Stimulated activated CD4-positive, alpha-beta T cell treated with anti-CD3 and anti-CD28 coated beads, TNF-alpha, amount 100 ng/mL, for 4 hours (primary cell): ENCODE results near the gene PDE10A.

ENCODE experiments used
- DNase-seq, 3 experiments: peaks; one replicate each; pipeline ENCODE4 v3.0.0-alpha.2; 2020; ENCODE audit warnings: low read depth in 3 of 3

The PDE10A gene

GRCh38 chr6:165655191-165655590 is 7.8 kb downstream of the PDE10A start:
- DNase-seq: no peak

GRCh38 chr6:165654144-165654543 is 8.9 kb downstream of the PDE10A start:
- DNase-seq: no peak

DNA sequence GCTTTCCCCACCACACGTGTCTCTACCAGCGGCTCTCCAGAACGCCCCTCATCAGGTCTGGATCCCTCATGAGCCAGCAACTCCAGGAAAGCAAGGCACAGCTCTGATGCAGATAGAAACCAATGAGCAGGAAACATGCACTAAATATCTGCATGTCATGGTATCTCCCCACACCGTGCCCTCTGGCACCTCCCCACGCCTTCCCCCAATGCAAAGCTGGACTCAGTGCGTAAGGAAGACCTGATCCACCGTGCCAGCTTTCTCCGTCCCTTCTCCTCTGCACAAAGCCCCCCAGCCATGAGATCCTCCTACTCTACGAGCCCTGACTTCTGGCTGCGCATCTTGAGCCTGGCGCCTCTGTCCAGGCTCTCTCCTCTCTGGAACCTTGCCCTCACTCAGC is 9.4 kb downstream of the PDE10A start:
- DNase-seq: no peak

GRCh38 chr6:165653196-165653595 is 9.8 kb downstream of the PDE10A start:
- DNase-seq: no peak

DNA sequence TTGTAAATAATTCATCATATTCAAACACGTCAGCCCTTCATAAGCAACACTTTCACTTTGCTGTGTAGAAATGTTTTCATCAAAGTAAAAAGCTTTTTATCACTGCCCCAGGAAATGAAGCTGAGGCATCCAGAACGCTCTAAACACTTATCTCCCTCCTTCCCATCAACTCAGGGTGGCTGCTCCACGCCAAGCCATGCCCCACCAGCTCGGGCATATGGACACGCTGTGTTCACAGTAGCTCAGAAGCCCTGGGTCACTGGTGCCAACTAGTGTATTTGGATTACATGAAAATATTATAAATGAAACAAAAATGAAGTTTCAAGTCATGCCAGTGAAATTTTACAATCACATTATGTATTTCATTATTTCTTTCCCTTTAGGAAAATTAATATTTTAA is 10.3 kb downstream of the PDE10A start:
- DNase-seq: no peak

DNA sequence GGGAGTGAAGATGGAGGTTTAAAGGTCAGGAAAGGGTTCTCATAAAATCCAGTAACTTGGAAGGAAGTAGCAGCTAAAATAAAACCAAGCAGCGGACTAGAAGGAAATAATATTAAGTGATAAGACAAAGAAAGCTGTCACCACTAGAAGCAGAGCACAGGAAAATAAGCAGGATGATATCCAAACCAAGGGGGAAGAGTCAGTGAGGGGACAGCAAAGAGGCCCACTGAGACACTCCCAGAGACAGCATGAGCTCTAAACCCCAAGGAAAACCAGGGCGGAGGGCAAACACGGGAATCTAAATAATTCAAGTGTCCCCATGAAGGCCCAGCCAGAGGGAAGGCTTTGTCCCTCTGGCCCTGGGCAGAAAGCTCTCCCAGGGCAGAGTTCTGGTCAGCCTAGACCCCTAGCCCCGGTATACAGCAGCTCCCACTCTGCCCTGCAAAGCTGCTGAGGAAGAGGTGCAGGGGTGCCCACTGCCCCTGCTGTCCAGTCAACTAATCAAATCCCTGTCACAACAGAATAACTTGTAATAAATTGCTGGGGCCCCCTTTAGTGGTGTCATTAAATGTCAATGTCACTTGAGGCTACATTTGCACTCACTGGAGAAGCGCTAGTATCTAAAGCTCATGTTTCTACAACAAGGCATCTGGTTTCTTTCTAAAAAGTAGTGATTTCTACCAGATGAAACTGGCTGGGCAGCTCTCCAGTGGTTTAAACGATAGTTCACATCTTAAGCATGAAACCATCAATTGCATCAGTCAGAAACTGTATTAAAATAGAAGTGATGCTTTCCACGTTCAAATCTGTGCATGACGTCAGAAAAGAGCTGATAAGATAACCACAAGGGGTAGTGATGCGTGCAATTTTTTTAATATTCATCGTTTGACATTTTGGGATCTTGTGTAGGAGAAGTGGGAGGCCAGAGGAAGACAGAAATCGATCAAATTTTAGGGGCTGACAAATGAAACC is 13.6 kb downstream of the PDE10A start:
- DNase-seq: no peak

DNA sequence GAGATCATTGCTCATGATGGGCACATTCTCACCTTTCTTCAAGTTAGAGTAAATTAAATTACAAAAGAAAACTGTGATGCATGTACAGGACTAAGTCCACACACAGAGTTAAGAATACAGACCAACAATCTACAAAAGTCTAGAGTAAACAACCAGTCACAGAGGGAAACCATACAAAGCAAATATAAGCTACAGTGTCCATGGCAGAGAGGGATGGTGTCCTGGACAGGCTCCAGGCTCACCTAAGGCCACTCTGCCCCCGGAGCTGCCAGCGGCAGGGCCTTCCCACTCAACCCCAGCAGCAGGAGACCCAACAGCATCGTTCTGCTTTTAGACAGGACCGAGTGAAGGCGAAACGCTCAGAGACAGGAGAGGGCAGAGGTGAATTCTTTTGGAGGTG is 16.0 kb downstream of the PDE10A start:
- no peak for DNase-seq

GRCh38 chr6:165645919-165646318 is 17.1 kb downstream of the PDE10A start:
- no peak for DNase-seq

- DNase-seq: no peak
Observed at GRCh38 chr6:165644586-165645266, 18.3 kb downstream of the PDE10A start.

DNA sequence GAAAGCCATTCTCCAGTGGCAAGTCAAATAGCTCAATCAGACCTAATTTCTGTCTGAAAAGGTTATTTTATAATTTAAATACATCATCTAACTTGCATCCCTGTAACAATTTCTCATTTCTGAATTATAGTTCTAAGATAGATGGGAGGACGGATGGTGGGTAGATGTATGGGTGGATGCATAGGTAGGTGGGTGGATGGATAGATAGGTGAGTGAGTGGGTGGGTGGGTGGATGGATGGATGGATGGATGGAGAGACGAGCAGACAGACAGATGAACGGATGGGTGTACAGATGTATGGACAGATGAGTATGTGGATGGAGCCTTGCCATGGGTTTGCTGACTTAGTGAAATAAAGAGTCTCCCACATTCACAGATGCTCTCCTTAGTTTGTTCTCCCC is 20.0 kb downstream of the PDE10A start:
- DNase-seq: no peak

GRCh38 chr6:165641672-165642156 is 21.3 kb downstream of the PDE10A start:
- DNase-seq: no peak

- no peak for DNase-seq
Observed at GRCh38 chr6:165640806-165641205, 22.2 kb downstream of the PDE10A start.

DNA sequence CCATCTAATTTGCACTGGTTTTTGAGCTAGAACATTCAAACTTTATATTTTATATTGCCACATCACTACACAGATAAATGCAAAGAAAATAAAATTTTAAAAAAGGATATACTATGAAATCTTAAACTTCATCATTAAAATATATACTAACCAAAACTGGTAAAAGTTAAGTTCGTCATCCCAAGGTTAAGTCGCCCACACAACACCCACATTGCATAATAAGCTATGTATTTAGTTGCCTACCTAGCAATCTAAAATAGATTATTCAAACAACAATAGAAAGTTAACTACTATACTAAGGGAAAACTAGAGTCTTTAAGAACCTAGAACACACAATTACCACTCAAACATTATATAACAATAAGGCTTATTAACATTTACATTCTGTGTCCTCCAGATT is 24.5 kb downstream of the PDE10A start:
- DNase-seq: no peak

- DNase-seq: no peak
Observed at GRCh38 chr6:165637586-165637985, 25.5 kb downstream of the PDE10A start.

- DNase-seq: no peak
Observed at GRCh38 chr6:165636402-165637048, 26.5 kb downstream of the PDE10A start.

GRCh38 chr6:165635965-165636364 is 27.1 kb downstream of the PDE10A start:
- no peak for DNase-seq

DNA sequence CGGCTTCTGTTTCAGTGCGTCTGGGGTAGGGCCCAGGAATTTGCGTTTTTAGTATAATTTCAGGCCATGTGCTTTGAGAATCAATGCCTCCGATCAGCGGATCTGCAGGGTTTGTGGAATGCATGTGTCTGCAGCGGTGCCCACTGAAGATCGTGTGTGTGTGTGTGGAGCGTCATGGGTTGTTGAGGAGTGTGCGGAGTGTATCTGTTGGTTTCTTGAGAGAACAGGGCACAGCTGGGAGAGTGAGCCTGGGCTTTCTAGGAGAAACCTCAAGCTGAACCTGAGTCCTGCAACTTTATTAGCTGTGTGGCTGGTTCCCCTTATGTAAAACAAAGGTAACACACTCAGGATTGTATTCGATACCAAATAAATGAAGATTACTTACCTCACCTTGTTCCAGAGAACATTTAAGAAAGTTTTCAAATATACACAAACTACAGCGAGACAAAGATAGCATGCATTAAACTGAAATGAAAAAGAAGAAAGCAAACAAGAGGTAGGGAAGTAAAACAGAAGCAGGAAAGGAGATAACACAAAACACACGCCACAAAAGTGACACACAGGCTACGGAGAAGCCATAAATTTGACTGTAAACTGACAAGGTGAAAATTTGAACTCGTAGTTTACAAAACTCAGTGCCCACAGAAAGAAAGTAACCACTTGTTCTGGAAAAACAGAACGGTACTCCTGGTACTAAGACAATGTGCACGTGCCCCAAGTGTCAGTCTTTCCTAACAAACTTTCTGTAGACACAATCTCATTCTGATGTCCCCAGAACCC is 28.8 kb downstream of the PDE10A start:
- DNase-seq: no peak

GRCh38 chr6:165632194-165632593 is 30.8 kb downstream of the PDE10A start:
- DNase-seq: no peak

DNA sequence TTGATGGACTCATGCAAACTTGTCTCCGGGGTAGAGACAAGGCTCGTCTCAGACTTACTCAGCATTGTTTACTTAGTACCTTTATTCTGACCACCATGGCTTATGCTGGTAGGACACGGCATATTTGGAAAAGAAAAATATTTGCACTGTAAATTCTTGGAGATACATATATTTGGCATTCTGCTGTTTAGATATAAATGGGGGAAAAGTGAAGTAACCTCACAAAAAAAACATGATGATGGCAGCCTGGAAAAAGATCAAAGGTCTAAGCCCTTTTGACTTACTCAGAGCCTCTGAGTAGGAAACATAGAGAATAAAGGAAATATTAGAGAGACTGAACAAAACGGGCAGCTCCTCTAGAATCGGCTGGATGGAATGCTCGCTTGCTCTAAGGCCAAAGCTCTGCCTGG is 32.5 kb downstream of the PDE10A start:
- no peak for DNase-seq

DNA sequence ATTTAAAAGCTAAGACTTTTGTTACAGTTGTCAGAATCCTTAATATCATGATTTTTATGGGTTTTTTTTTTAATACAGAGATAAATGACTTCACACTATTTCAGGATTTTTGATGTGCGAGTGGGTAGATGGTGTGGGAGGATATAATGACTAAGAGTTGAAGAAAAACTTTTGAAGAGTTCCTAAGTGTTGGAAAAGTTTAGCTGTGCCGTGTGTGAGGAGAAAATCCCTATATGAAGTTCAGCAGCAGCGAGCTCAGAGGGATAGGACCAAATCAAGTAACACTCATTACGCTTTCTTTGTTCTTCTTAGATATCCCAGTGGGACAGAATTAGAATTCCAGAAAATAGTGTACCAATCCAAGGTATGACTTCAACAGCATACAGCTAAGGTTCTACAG is 34.1 kb downstream of the PDE10A start:
- no peak for DNase-seq

GRCh38 chr6:165627366-165627765 is 35.7 kb downstream of the PDE10A start:
- DNase-seq: no peak

DNA sequence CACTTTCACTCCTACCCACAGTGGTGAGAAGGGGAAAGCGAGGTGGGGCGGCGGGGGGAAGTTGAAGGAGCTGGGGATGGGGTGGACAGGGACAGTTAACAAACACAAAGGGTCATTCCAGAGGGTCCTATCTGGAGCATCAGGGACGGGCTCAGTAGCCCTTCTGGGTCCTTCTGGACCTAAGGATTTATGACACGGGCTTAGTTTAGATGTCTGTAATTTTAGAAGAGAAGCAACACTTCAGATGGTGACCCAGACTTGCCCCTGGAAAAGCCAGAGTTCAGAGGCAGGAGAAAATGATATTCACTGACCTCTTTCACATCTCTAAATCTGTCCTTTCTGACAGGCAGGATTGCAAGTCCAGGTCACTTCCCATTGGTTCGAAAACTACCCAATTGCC is 36.3 kb downstream of the PDE10A start:
- DNase-seq: no peak
